ENCODE data around the gene ACHE. TPM values are rescaled to one million over a fixed set of nuclear protein-coding genes. Genes with fewer than 3 reads are reported as not detected.

The ACHE gene
- total and polyA plus RNA-seq, 4 donors: 0.15 to 17.6 (median 0.21) TPM

DNA sequence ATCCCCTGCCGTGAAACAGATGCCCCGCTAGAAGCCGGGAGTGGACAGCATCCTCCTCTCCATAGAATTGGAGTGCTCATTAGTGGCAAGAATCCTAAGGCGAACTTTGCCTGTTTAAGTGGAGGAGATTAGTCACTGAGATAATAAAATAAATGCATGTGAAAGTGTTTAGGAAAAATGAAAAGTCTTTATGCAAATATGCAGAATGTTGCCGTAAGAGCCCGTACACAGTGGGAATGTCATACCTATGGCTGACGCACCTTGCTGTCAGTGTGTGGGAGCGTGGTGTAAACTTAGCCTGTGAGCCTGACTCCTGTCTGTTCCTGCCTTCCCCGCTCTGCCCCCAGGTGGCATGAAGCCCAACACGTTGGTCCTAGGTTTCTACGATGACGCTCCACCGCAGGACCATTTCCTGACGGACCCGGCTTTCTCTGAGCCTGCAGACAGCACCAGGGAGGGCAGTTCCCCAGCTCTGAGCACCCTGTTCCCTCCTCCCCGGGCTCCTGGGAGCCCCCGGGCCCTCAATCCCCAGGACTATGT, 30.2 kb downstream of the ACHE start:
- peaks cover 13 to 36% (median 20%) of the 10 kb centered on the region in 4 donors for H3K4me1 ChIP-seq (ENCODE audit: control insufficient read depth in 4 of 4, insufficient read depth in 4 of 4, low read length in 3 of 4)

More for the DNA sequence above, 30.2 kb downstream of the ACHE start:
- no peak overlapping the region for H3K4me3 ChIP-seq (ENCODE audit: low read depth in 1 of 3, low read length in 3 of 3)
- DNase-seq (ENCODE audit: low spot score): no peak
- TF ChIP-seq YY1 (IDR thresholded peaks at IDR 0.05) (no peak), GABPA (IDR thresholded peaks at IDR 0.05 in 1 of 2, conservative IDR thresholded peaks at IDR 0.05 in 1 of 2) (no peak), NR2F2 (IDR thresholded peaks at IDR 0.05) (no peak), HNF4G (IDR thresholded peaks at IDR 0.05) (no peak), FOXA1 (IDR thresholded peaks at IDR 0.05) (no peak), RXRA (IDR thresholded peaks at IDR 0.05) (no peak), JUND (IDR thresholded peaks at IDR 0.05) (no peak), FOXA2 (IDR thresholded peaks at IDR 0.05) (no peak), TAF1 (conservative IDR thresholded peaks at IDR 0.05) (no peak), RAD21 (IDR thresholded peaks at IDR 0.05) (no peak), SP1 (IDR thresholded peaks at IDR 0.05) (no peak), HNF4A (conservative IDR thresholded peaks at IDR 0.05) (no peak), EGR1 (IDR thresholded peaks at IDR 0.05; ENCODE audit: low read depth in 2 of 2) (no peak)
- TF ChIP-seq, protein P1, sequence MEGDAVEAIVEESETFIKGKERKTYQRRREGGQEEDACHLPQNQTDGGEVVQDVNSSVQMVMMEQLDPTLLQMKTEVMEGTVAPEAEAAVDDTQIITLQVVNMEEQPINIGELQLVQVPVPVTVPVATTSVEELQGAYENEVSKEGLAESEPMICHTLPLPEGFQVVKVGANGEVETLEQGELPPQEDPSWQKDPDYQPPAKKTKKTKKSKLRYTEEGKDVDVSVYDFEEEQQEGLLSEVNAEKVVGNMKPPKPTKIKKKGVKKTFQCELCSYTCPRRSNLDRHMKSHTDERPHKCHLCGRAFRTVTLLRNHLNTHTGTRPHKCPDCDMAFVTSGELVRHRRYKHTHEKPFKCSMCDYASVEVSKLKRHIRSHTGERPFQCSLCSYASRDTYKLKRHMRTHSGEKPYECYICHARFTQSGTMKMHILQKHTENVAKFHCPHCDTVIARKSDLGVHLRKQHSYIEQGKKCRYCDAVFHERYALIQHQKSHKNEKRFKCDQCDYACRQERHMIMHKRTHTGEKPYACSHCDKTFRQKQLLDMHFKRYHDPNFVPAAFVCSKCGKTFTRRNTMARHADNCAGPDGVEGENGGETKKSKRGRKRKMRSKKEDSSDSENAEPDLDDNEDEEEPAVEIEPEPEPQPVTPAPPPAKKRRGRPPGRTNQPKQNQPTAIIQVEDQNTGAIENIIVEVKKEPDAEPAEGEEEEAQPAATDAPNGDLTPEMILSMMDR (IDR thresholded peaks at IDR 0.05; ENCODE audit: low read depth, low read length, missing input control): no peak
- TF ChIP-seq, protein P2, sequence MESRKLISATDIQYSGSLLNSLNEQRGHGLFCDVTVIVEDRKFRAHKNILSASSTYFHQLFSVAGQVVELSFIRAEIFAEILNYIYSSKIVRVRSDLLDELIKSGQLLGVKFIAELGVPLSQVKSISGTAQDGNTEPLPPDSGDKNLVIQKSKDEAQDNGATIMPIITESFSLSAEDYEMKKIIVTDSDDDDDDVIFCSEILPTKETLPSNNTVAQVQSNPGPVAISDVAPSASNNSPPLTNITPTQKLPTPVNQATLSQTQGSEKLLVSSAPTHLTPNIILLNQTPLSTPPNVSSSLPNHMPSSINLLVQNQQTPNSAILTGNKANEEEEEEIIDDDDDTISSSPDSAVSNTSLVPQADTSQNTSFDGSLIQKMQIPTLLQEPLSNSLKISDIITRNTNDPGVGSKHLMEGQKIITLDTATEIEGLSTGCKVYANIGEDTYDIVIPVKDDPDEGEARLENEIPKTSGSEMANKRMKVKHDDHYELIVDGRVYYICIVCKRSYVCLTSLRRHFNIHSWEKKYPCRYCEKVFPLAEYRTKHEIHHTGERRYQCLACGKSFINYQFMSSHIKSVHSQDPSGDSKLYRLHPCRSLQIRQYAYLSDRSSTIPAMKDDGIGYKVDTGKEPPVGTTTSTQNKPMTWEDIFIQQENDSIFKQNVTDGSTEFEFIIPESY (IDR thresholded peaks at IDR 0.05): no peak
- TF ChIP-seq, protein P3, sequence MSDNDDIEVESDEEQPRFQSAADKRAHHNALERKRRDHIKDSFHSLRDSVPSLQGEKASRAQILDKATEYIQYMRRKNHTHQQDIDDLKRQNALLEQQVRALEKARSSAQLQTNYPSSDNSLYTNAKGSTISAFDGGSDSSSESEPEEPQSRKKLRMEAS (IDR thresholded peaks at IDR 0.05): no peak
- TF ChIP-seq, protein P4, sequence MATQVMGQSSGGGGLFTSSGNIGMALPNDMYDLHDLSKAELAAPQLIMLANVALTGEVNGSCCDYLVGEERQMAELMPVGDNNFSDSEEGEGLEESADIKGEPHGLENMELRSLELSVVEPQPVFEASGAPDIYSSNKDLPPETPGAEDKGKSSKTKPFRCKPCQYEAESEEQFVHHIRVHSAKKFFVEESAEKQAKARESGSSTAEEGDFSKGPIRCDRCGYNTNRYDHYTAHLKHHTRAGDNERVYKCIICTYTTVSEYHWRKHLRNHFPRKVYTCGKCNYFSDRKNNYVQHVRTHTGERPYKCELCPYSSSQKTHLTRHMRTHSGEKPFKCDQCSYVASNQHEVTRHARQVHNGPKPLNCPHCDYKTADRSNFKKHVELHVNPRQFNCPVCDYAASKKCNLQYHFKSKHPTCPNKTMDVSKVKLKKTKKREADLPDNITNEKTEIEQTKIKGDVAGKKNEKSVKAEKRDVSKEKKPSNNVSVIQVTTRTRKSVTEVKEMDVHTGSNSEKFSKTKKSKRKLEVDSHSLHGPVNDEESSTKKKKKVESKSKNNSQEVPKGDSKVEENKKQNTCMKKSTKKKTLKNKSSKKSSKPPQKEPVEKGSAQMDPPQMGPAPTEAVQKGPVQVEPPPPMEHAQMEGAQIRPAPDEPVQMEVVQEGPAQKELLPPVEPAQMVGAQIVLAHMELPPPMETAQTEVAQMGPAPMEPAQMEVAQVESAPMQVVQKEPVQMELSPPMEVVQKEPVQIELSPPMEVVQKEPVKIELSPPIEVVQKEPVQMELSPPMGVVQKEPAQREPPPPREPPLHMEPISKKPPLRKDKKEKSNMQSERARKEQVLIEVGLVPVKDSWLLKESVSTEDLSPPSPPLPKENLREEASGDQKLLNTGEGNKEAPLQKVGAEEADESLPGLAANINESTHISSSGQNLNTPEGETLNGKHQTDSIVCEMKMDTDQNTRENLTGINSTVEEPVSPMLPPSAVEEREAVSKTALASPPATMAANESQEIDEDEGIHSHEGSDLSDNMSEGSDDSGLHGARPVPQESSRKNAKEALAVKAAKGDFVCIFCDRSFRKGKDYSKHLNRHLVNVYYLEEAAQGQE (IDR thresholded peaks at IDR 0.05): no peak
- TF ChIP-seq, protein P5, sequence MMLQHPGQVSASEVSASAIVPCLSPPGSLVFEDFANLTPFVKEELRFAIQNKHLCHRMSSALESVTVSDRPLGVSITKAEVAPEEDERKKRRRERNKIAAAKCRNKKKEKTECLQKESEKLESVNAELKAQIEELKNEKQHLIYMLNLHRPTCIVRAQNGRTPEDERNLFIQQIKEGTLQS (IDR thresholded peaks at IDR 0.05): no peak
- H3K36me3 ChIP-seq (ENCODE audit: control insufficient read depth in 4 of 4, insufficient read depth in 3 of 4, low read depth in 1 of 4, low read length in 3 of 4): peaks cover 1 to 4% (median 3%) of the 10 kb centered on the region in 4 donors
- H3K27me3 ChIP-seq (ENCODE audit: control insufficient read depth in 4 of 4, insufficient read depth in 4 of 4, low read length in 3 of 4): no peaks in the 10 kb centered on the region
- H3K9me3 ChIP-seq (ENCODE audit: control insufficient read depth in 4 of 4, low read length in 3 of 4): no peaks in the 10 kb centered on the region
- 82% methylated on average over 17 of the region's 17 CpGs for WGBS
- H3K9ac ChIP-seq (ENCODE audit: low read depth in 1 of 2, low read length in 2 of 2): no peak overlapping the region
- no peak overlapping the region for H3K27ac ChIP-seq (ENCODE audit: low read depth in 1 of 2, low read length in 2 of 2)

Measured in liver (tissue), 9 donors.